Mesenchymal stem cell (in vitro differentiated cells and primary cell): ENCODE results near the gene CTDNEP1.
A peak's percentile ranks its signal among the peaks of the same experiment; 100 is the strongest.

Source experiments
- DNase-seq: peaks from one replicate; pipeline ENCODE4 v3.0.0-alpha.2; 2013
- H2AFZ ChIP-seq: one replicate; pipeline ENCODE4 v1.6.1; 2013; ENCODE audit warnings: low read depth, mild to moderate bottlenecking, control low read depth, inconsistent platforms, low read length, moderate library complexity
- H2AK5ac ChIP-seq: 2 replicates; pipeline ENCODE4 v1.6.1; 2013; ENCODE audit warnings: low read length, moderate library complexity, mild to moderate bottlenecking, inconsistent platforms; ENCODE audit not compliant: severe bottlenecking
- H2BK120ac ChIP-seq: one replicate; pipeline ENCODE4 v1.6.1; 2013; ENCODE audit warnings: low read depth, mild to moderate bottlenecking, inconsistent platforms, low read length, moderate library complexity
- H2BK12ac ChIP-seq, 2 experiments: one replicate each; pipeline ENCODE4 v1.6.1; 2013; ENCODE audit warnings: inconsistent platforms in 2 of 2, low read length in 2 of 2, mild to moderate bottlenecking in 2 of 2, moderate library complexity in 2 of 2, control low read depth in 1 of 2
- H2BK15ac ChIP-seq: one replicate; pipeline ENCODE4 v1.6.1; 2013; ENCODE audit warnings: mild to moderate bottlenecking, low read depth, inconsistent platforms; ENCODE audit not compliant: poor library complexity, severe bottlenecking
- H2BK5ac ChIP-seq: 2 replicates; pipeline ENCODE4 v1.6.1; 2013; ENCODE audit warnings: low read depth, mild to moderate bottlenecking, low read length, control low read depth, inconsistent platforms; ENCODE audit not compliant: poor library complexity, severe bottlenecking
- H3K14ac ChIP-seq, 2 experiments: one replicate each; pipeline ENCODE4 v1.6.1; 2013; ENCODE audit warnings: inconsistent platforms in 2 of 2, low read length in 2 of 2, control low read depth in 1 of 2, mild to moderate bottlenecking in 1 of 2, moderate library complexity in 1 of 2
- H3K18ac ChIP-seq, 2 experiments: one replicate each; pipeline ENCODE4 v1.6.1; 2013; ENCODE audit warnings: inconsistent platforms in 2 of 2, low read length in 2 of 2, control low read depth in 1 of 2, low read depth in 1 of 2, mild to moderate bottlenecking in 1 of 2
- H3K23ac ChIP-seq, 2 experiments: one replicate each; pipeline ENCODE4 v1.6.1; 2013; ENCODE audit warnings: inconsistent platforms in 2 of 2, low read length in 2 of 2, mild to moderate bottlenecking in 2 of 2, moderate library complexity in 2 of 2, control low read depth in 1 of 2
- H3K27ac ChIP-seq: 2 replicates; pipeline ENCODE4 v1.5.1; 2013; ENCODE audit warnings: mild to moderate bottlenecking, moderate library complexity, low read length, control low read depth, inconsistent platforms; ENCODE audit not compliant: poor library complexity, severe bottlenecking
- H3K27me3 ChIP-seq, 2 experiments: 2 replicates each; pipeline versions ENCODE4 v1.6.1 to v1.7.0; 2013; ENCODE audit warnings: low read length in 2 of 2, mild to moderate bottlenecking in 2 of 2, moderate library complexity in 2 of 2, control low read depth in 1 of 2, inconsistent platforms in 1 of 2; ENCODE audit not compliant: control insufficient read depth in 1 of 2, insufficient read depth in 1 of 2
- H3K36me3 ChIP-seq, 2 experiments: 2 replicates each; pipeline versions ENCODE4 v1.6.1 to v1.7.0; 2013; ENCODE audit warnings: low read length in 2 of 2, control low read depth in 1 of 2, inconsistent platforms in 1 of 2, low read depth in 1 of 2, mild to moderate bottlenecking in 1 of 2; ENCODE audit not compliant: insufficient read depth in 2 of 2, control insufficient read depth in 1 of 2
- H3K4ac ChIP-seq, 2 experiments: one replicate each; pipeline ENCODE4 v1.6.1; 2013; ENCODE audit warnings: inconsistent platforms in 2 of 2, low read length in 2 of 2, mild to moderate bottlenecking in 2 of 2, moderate library complexity in 2 of 2, control low read depth in 1 of 2, low read depth in 1 of 2
- H3K4me1 ChIP-seq: 2 replicates; pipeline ENCODE4 v1.6.1; 2013; ENCODE audit warnings: low read depth, low read length, control low read depth; ENCODE audit not compliant: control insufficient read depth, insufficient read depth
- H3K4me2 ChIP-seq: 2 replicates; pipeline ENCODE4 v1.6.1; 2013; ENCODE audit warnings: low read length, mild to moderate bottlenecking, inconsistent platforms; ENCODE audit not compliant: poor library complexity, severe bottlenecking
- H3K4me3 ChIP-seq, 2 experiments: 2 replicates each; pipeline versions ENCODE4 v1.5.1 to v1.7.0; 2013; ENCODE audit warnings: low read length in 2 of 2, mild to moderate bottlenecking in 2 of 2, control low read depth in 1 of 2, low read depth in 1 of 2; ENCODE audit not compliant: insufficient read depth in 1 of 2
- H3K79me1 ChIP-seq: replicated peaks from 2 replicates; pipeline ENCODE4 v1.6.1; 2013; ENCODE audit warnings: mild to moderate bottlenecking, control low read depth, low read length, inconsistent platforms; ENCODE audit not compliant: poor library complexity, severe bottlenecking
- H3K9ac ChIP-seq: 2 replicates; pipeline ENCODE4 v1.7.0; 2013; ENCODE audit warnings: mild to moderate bottlenecking, low read length, moderate library complexity
- H3K9me3 ChIP-seq: 2 replicates; pipeline ENCODE4 v1.7.0; 2013; ENCODE audit warnings: mild to moderate bottlenecking, low read length; ENCODE audit not compliant: control insufficient read depth
- H4K8ac ChIP-seq: one replicate; pipeline ENCODE4 v1.6.1; 2013; ENCODE audit warnings: inconsistent platforms, mild to moderate bottlenecking, low read length, moderate library complexity
- H4K91ac ChIP-seq: one replicate; pipeline ENCODE4 v1.6.1; 2013; ENCODE audit warnings: mild to moderate bottlenecking, low read length, inconsistent platforms
- WGBS: methylation state at CpG from one replicate; pipeline ENCODE4 v1.1.7; 2013; ENCODE audit warnings: mixed read lengths; 5-methylcytosine and 5-hydroxymethylcytosine counted together

Gene CTDNEP1

GRCh38 chr17:7204828-7205461 lies 46.6 kb downstream of the CTDNEP1 start:
- Histone ChIP-seq H3K79me1 (peaks cover 45% of the 10 kb centered on the region), H3K27me3 (no peaks in the 10 kb centered on the region), H3K4ac (no peak overlapping the region), H3K14ac (peak overlapping the region in 1 of 2 experiments; percentile 78), H3K4me3 (peak overlapping the region; percentile 48 to 80), H2AK5ac (no peak overlapping the region), H3K23ac (no peak overlapping the region), H2BK12ac (no peak overlapping the region), H3K36me3 (peaks cover 35 to 56% of the 10 kb centered on the region in 2 experiments), H4K8ac (peak overlapping the region; percentile 21), H2AFZ (peak overlapping the region; percentile 60), H2BK120ac (peak overlapping the region; percentile 24), H3K18ac (peak overlapping the region; percentile 2 to 91), H3K9ac (peak overlapping the region; percentile 88), H3K4me1 (peaks cover 24% of the 10 kb centered on the region), H2BK15ac (no peak overlapping the region), H3K4me2 (peak overlapping the region; percentile 47), H3K9me3 (no peaks in the 10 kb centered on the region), H2BK5ac (no peak overlapping the region), H3K27ac (peak overlapping the region; percentile 53), H4K91ac (no peak overlapping the region)
- DNase-seq, result peak; percentile 93
- WGBS, result 31% methylated on average over 34 of the region's 34 CpGs

GRCh38 chr17:7204336-7204735 lies 47.2 kb downstream of the CTDNEP1 start:
- H3K27me3 ChIP-seq, result no peaks in the 10 kb centered on the region
- H3K79me1 ChIP-seq, result peaks cover 44% of the 10 kb centered on the region
- no peak overlapping the region for H2BK5ac ChIP-seq
- peak overlapping the region; percentile 19 for H4K8ac ChIP-seq
- no peak overlapping the region for H3K23ac ChIP-seq
- WGBS, result 77% methylated on average over 8 of the region's 15 CpGs
- H4K91ac ChIP-seq, result peak overlapping the region; percentile 25
- no peak overlapping the region for H3K14ac ChIP-seq
- no peak overlapping the region for H2BK12ac ChIP-seq
- no peak overlapping the region for H2BK15ac ChIP-seq
- peak overlapping the region in 1 of 2 experiments; percentile 11 for H3K18ac ChIP-seq
- peak overlapping the region; percentile 88 for H3K9ac ChIP-seq
- no peaks in the 10 kb centered on the region for H3K9me3 ChIP-seq
- H2AK5ac ChIP-seq, result peak overlapping the region; percentile 13
- H3K4me3 ChIP-seq, result peak overlapping the region; percentile 48 to 80
- peak overlapping the region; percentile 47 for H3K4me2 ChIP-seq
- no peak for DNase-seq
- H3K36me3 ChIP-seq, result peaks cover 39 to 53% of the 10 kb centered on the region in 2 experiments
- H2BK120ac ChIP-seq, result peak overlapping the region; percentile 24
- H2AFZ ChIP-seq, result no peak overlapping the region
- H3K27ac ChIP-seq, result no peak overlapping the region
- H3K4me1 ChIP-seq, result peaks cover 24% of the 10 kb centered on the region
- H3K4ac ChIP-seq, result no peak overlapping the region

GRCh38 chr17:7203391-7203790 lies 48.1 kb downstream of the CTDNEP1 start:
- Histone ChIP-seq H2BK120ac (no peak overlapping the region), H2AFZ (no peak overlapping the region), H3K23ac (no peak overlapping the region), H4K8ac (no peak overlapping the region), H4K91ac (no peak overlapping the region), H3K4me3 (no peak overlapping the region), H2BK12ac (no peak overlapping the region), H3K4me2 (no peak overlapping the region), H2BK15ac (no peak overlapping the region), H3K18ac (no peak overlapping the region), H3K9ac (no peak overlapping the region), H2BK5ac (no peak overlapping the region), H3K4ac (no peak overlapping the region), H3K36me3 (peaks cover 43 to 46% of the 10 kb centered on the region in 2 experiments), H3K14ac (no peak overlapping the region), H3K27me3 (no peaks in the 10 kb centered on the region), H3K79me1 (peaks cover 37% of the 10 kb centered on the region), H3K4me1 (peaks cover 24% of the 10 kb centered on the region), H2AK5ac (no peak overlapping the region), H3K27ac (no peak overlapping the region), H3K9me3 (no peaks in the 10 kb centered on the region)
- no peak for DNase-seq
- WGBS, result 91% methylated on average over 16 of the region's 16 CpGs

- 94% methylated on average over 20 of the region's 22 CpGs for WGBS
- DNase-seq, result no peak
- H4K8ac ChIP-seq, result no peak overlapping the region
These were observed 54.7 kb downstream of the CTDNEP1 start for GRCh38 chr17:7196651-7197401.

More at GRCh38 chr17:7196651-7197401, 54.7 kb downstream of the CTDNEP1 start:
- Histone ChIP-seq H3K4me2 (no peak overlapping the region), H2BK5ac (no peak overlapping the region), H2AFZ (no peak overlapping the region), H3K4me3 (no peak overlapping the region), H2BK15ac (no peak overlapping the region), H3K18ac (no peak overlapping the region), H2BK12ac (no peak overlapping the region), H3K23ac (no peak overlapping the region), H3K4ac (no peak overlapping the region), H3K27ac (no peak overlapping the region), H4K91ac (no peak overlapping the region), H3K9ac (no peak overlapping the region), H2BK120ac (no peak overlapping the region), H2AK5ac (no peak overlapping the region), H3K4me1 (peaks cover under 1% of the 10 kb centered on the region), H3K36me3 (peaks cover 55 to 79% of the 10 kb centered on the region in 2 experiments), H3K14ac (no peak overlapping the region), H3K27me3 (no peaks in the 10 kb centered on the region), H3K9me3 (no peaks in the 10 kb centered on the region), H3K79me1 (peaks cover 15% of the 10 kb centered on the region)
